ENCODE data around the gene ATP2A1. TPM values are rescaled to one million over a fixed set of nuclear protein-coding genes. Genes with fewer than 3 reads are reported as not detected.
"Not testable (repeated sequence)": the region's sequence is repeated elsewhere in the genome, so short reads cannot be mapped to it uniquely, and the experiment has no call there.

ATP2A1 gene
- total RNA-seq, 1 donor from 2014 or later, result 502 TPM

GRCh38 chr16:28937222-28937876 lies 59.1 kb downstream of the ATP2A1 start:
- no peak overlapping the region for H3K4me3 ChIP-seq (ENCODE audit: low read length in 3 of 3)
- no peak overlapping the region for H3K27ac ChIP-seq (ENCODE audit: low read depth, low read length)
- H3K4me1 ChIP-seq (ENCODE audit: control insufficient read depth in 3 of 3, insufficient read depth in 3 of 3, low read length in 3 of 3), result peaks cover 0 to 2% (median 0%) of the 10 kb centered on the region in 3 donors

GRCh38 chr16:28938721-28939120 lies 60.4 kb downstream of the ATP2A1 start:
- H3K4me1 ChIP-seq (ENCODE audit: control insufficient read depth in 3 of 3, insufficient read depth in 3 of 3, low read length in 3 of 3), result peaks cover 0 to 2% (median 0%) of the 10 kb centered on the region in 3 donors
- no peak overlapping the region for H3K4me3 ChIP-seq (ENCODE audit: low read length in 3 of 3)
- no peaks in the 10 kb centered on the region for H3K36me3 ChIP-seq (ENCODE audit: control insufficient read depth in 3 of 3, insufficient read depth in 3 of 3, low read length in 3 of 3)
- peaks cover 0 to 4% (median 0%) of the 10 kb centered on the region in 3 donors for H3K27me3 ChIP-seq (ENCODE audit: control insufficient read depth in 3 of 3, insufficient read depth in 3 of 3, low read length in 3 of 3)
- H3K9ac ChIP-seq (ENCODE audit: low read depth in 1 of 3, low read length in 3 of 3), result no peak overlapping the region
- no peaks in the 10 kb centered on the region for H3K9me3 ChIP-seq (ENCODE audit: control insufficient read depth in 3 of 3, low read length in 3 of 3)
- no peak overlapping the region for H3K27ac ChIP-seq (ENCODE audit: low read depth, low read length)

More at GRCh38 chr16:28937222-28937876, 59.1 kb downstream of the ATP2A1 start:
- no peaks in the 10 kb centered on the region for H3K36me3 ChIP-seq (ENCODE audit: control insufficient read depth in 3 of 3, insufficient read depth in 3 of 3, low read length in 3 of 3)
- H3K9ac ChIP-seq (ENCODE audit: low read depth in 1 of 3, low read length in 3 of 3), result no peak overlapping the region
- no peaks in the 10 kb centered on the region for H3K9me3 ChIP-seq (ENCODE audit: control insufficient read depth in 3 of 3, low read length in 3 of 3)
- peaks cover 0 to 4% (median 0%) of the 10 kb centered on the region in 3 donors for H3K27me3 ChIP-seq (ENCODE audit: control insufficient read depth in 3 of 3, insufficient read depth in 3 of 3, low read length in 3 of 3)

- H3K4me3 ChIP-seq (ENCODE audit: low read length in 3 of 3); H3K4me1 ChIP-seq (ENCODE audit: control insufficient read depth in 3 of 3, insufficient read depth in 3 of 3, low read length in 3 of 3); H3K27ac ChIP-seq (ENCODE audit: low read depth, low read length): not testable (repeated sequence)
These were observed 61.5 kb downstream of the ATP2A1 start for GRCh38 chr16:28939825-28940224.

GRCh38 chr16:28943281-28943680 lies 65.0 kb downstream of the ATP2A1 start:
- H3K4me1 ChIP-seq (ENCODE audit: control insufficient read depth in 3 of 3, insufficient read depth in 3 of 3, low read length in 3 of 3), result peaks cover 7 to 12% (median 9%) of the 10 kb centered on the region in 3 donors
- no peak overlapping the region for H3K4me3 ChIP-seq (ENCODE audit: low read length in 3 of 3)
- H3K9me3 ChIP-seq (ENCODE audit: control insufficient read depth in 3 of 3, low read length in 3 of 3), result no peaks in the 10 kb centered on the region
- no peak overlapping the region for H3K27ac ChIP-seq (ENCODE audit: low read depth, low read length)
- H3K36me3 ChIP-seq (ENCODE audit: control insufficient read depth in 3 of 3, insufficient read depth in 3 of 3, low read length in 3 of 3), result no peaks in the 10 kb centered on the region
- no peak overlapping the region for H3K9ac ChIP-seq (ENCODE audit: low read depth in 1 of 3, low read length in 3 of 3)
- no peaks in the 10 kb centered on the region for H3K27me3 ChIP-seq (ENCODE audit: control insufficient read depth in 3 of 3, insufficient read depth in 3 of 3, low read length in 3 of 3)

More at GRCh38 chr16:28939825-28940224, 61.5 kb downstream of the ATP2A1 start:
- H3K9ac ChIP-seq (ENCODE audit: low read depth in 1 of 3, low read length in 3 of 3); H3K27me3 ChIP-seq (ENCODE audit: control insufficient read depth in 3 of 3, insufficient read depth in 3 of 3, low read length in 3 of 3); H3K36me3 ChIP-seq (ENCODE audit: control insufficient read depth in 3 of 3, insufficient read depth in 3 of 3, low read length in 3 of 3); H3K9me3 ChIP-seq (ENCODE audit: control insufficient read depth in 3 of 3, low read length in 3 of 3): not testable (repeated sequence)

- no peaks in the 10 kb centered on the region for H3K9me3 ChIP-seq (ENCODE audit: control insufficient read depth in 3 of 3, low read length in 3 of 3)
- H3K27me3 ChIP-seq (ENCODE audit: control insufficient read depth in 3 of 3, insufficient read depth in 3 of 3, low read length in 3 of 3), result no peaks in the 10 kb centered on the region
- H3K27ac ChIP-seq (ENCODE audit: low read depth, low read length), result no peak overlapping the region
- H3K36me3 ChIP-seq (ENCODE audit: control insufficient read depth in 3 of 3, insufficient read depth in 3 of 3, low read length in 3 of 3), result no peaks in the 10 kb centered on the region
- no peak overlapping the region for H3K9ac ChIP-seq (ENCODE audit: low read depth in 1 of 3, low read length in 3 of 3)
- peaks cover 15 to 18% (median 16%) of the 10 kb centered on the region in 3 donors for H3K4me1 ChIP-seq (ENCODE audit: control insufficient read depth in 3 of 3, insufficient read depth in 3 of 3, low read length in 3 of 3)
- H3K4me3 ChIP-seq (ENCODE audit: low read length in 3 of 3), result no peak overlapping the region
These were observed 68.4 kb downstream of the ATP2A1 start for GRCh38 chr16:28946681-28947080.

- H3K9me3 ChIP-seq (ENCODE audit: control insufficient read depth in 3 of 3, low read length in 3 of 3), result no peaks in the 10 kb centered on the region
- peak within 1 kb of the TSS; percentile 69 to 80 (median 79) for H3K4me3 ChIP-seq (ENCODE audit: low read length in 3 of 3)
- H3K36me3 ChIP-seq (ENCODE audit: control insufficient read depth in 3 of 3, insufficient read depth in 3 of 3, low read length in 3 of 3), result peaks cover 17 to 26% (median 17%) of the 10 kb centered on the region in 3 donors
- peak within 1 kb of the TSS; percentile 62 for H3K27ac ChIP-seq (ENCODE audit: low read depth, low read length)
- H3K9ac ChIP-seq (ENCODE audit: low read depth in 1 of 3, low read length in 3 of 3), result peak within 1 kb of the TSS; percentile 72 to 86 (median 85)
- peaks cover 12 to 15% (median 13%) of the 10 kb centered on the region in 3 donors for H3K4me1 ChIP-seq (ENCODE audit: control insufficient read depth in 3 of 3, insufficient read depth in 3 of 3, low read length in 3 of 3)
- no peaks in the 10 kb centered on the region for H3K27me3 ChIP-seq (ENCODE audit: control insufficient read depth in 3 of 3, insufficient read depth in 3 of 3, low read length in 3 of 3)
These were observed 72.5 kb downstream of the ATP2A1 start, which contains the start of gene NFATC2IP for GRCh38 chr16:28950648-28951409. NFATC2IP (plus strand) TSS chr16:28950937; CDS start chr16:28951012, 75 bp downstream.

- Histone ChIP-seq H3K27ac (ENCODE audit: low read depth, low read length) (peak overlapping the region; percentile 51), H3K9ac (ENCODE audit: low read depth in 1 of 3, low read length in 3 of 3) (peak overlapping the region; percentile 72 to 86 (median 85)), H3K27me3 (ENCODE audit: control insufficient read depth in 3 of 3, insufficient read depth in 3 of 3, low read length in 3 of 3) (no peaks in the 10 kb centered on the region), H3K36me3 (ENCODE audit: control insufficient read depth in 3 of 3, insufficient read depth in 3 of 3, low read length in 3 of 3) (peaks cover 19 to 31% (median 24%) of the 10 kb centered on the region in 3 donors), H3K9me3 (ENCODE audit: control insufficient read depth in 3 of 3, low read length in 3 of 3) (no peaks in the 10 kb centered on the region), H3K4me3 (ENCODE audit: low read length in 3 of 3) (peak overlapping the region; percentile 59 to 80 (median 79)), H3K4me1 (ENCODE audit: control insufficient read depth in 3 of 3, insufficient read depth in 3 of 3, low read length in 3 of 3) (peaks cover 11 to 13% (median 12%) of the 10 kb centered on the region in 3 donors)
These were observed 73.2 kb downstream of the ATP2A1 start for GRCh38 chr16:28951410-28951943.

Small RNAs within 50 kb of the gene (small RNA-seq; reads per million reads assigned to genes)
- gene RF00416, result not detected

Other genes with a start within 250 kb of the ATP2A1 start
- gene NPIPB8, start 240.4 kb upstream of the ATP2A1 start, total RNA-seq, result not detected
- 197 TPM for gene EIF3C, start 167.0 kb upstream of the ATP2A1 start, total RNA-seq
- gene NPIPB9, start 126.7 kb upstream of the ATP2A1 start, total RNA-seq, result 4.2 TPM
- 9.9 TPM for gene ATXN2L, start 55.5 kb upstream of the ATP2A1 start, total RNA-seq
- gene TUFM, start 32.1 kb upstream of the ATP2A1 start, total RNA-seq, result 67.8 TPM
- 6.8 TPM for gene SH2B1, start 14.6 kb upstream of the ATP2A1 start, total RNA-seq
- gene RABEP2, start 46.8 kb downstream of the ATP2A1 start, total RNA-seq, result 11.0 TPM
- 2.1 TPM for gene CD19, start 53.5 kb downstream of the ATP2A1 start, total RNA-seq
- 13.6 TPM for gene NFATC2IP, start 72.4 kb downstream of the ATP2A1 start, total RNA-seq
- 18.3 TPM for gene SPNS1, start 96.3 kb downstream of the ATP2A1 start, total RNA-seq
- gene LAT, start 106.6 kb downstream of the ATP2A1 start, total RNA-seq, result 0.52 TPM

All from skeletal muscle tissue (tissue), 5 donors.